ENCODE measurements around the gene GTF3A.

Gene GTF3A

GRCh38 chr13:27405546-27406134 is 18.8 kb upstream of the GTF3A start:
- no peak for DNase-seq (ENCODE audit: low spot score)

GRCh38 chr13:27406178-27406939 is 18.1 kb upstream of the GTF3A start:
- peak; percentile 66 for DNase-seq (ENCODE audit: low spot score)

- no peak for DNase-seq (ENCODE audit: low spot score)
Observed at GRCh38 chr13:27408074-27408473, 16.3 kb upstream of the GTF3A start.

GRCh38 chr13:27409013-27409412 is 15.4 kb upstream of the GTF3A start:
- DNase-seq (ENCODE audit: low spot score): no peak

GRCh38 chr13:27411341-27411740 is 13.1 kb upstream of the GTF3A start:
- DNase-seq (ENCODE audit: low spot score): no peak

GRCh38 chr13:27415116-27415515 is 9.3 kb upstream of the GTF3A start:
- DNase-seq (ENCODE audit: low spot score): no peak

GRCh38 chr13:27419328-27419727 is 5.1 kb upstream of the GTF3A start:
- DNase-seq (ENCODE audit: low spot score): no peak

GRCh38 chr13:27421101-27421871 is 3.1 kb upstream of the GTF3A start:
- DNase-seq (ENCODE audit: low spot score): no peak

- no peak for DNase-seq (ENCODE audit: low spot score)
Observed at GRCh38 chr13:27423333-27423732, 1.1 kb upstream of the GTF3A start.

GRCh38 chr13:27425158-27425917 is 919 bp downstream of the GTF3A start:
- no peak for DNase-seq (ENCODE audit: low spot score)

- peak; percentile 84 for DNase-seq (ENCODE audit: low spot score)
Observed at GRCh38 chr13:27425918-27426630, 1.7 kb downstream of the GTF3A start.

- no peak for DNase-seq (ENCODE audit: low spot score)
Observed at GRCh38 chr13:27427641-27428040, 3.2 kb downstream of the GTF3A start.

- no peak for DNase-seq (ENCODE audit: low spot score)
Observed at GRCh38 chr13:27428160-27428559, 3.7 kb downstream of the GTF3A start.

GRCh38 chr13:27432180-27432579 is 7.8 kb downstream of the GTF3A start:
- no peak for DNase-seq (ENCODE audit: low spot score)

GRCh38 chr13:27432611-27433210 is 8.3 kb downstream of the GTF3A start:
- DNase-seq (ENCODE audit: low spot score): no peak

- DNase-seq (ENCODE audit: low spot score): no peak
Observed at GRCh38 chr13:27437126-27437525, 12.7 kb downstream of the GTF3A start.

- no peak for DNase-seq (ENCODE audit: low spot score)
Observed at GRCh38 chr13:27440408-27440807, 16.0 kb downstream of the GTF3A start.

- no peak for DNase-seq (ENCODE audit: low spot score)
Observed at GRCh38 chr13:27442071-27442647, 17.7 kb downstream of the GTF3A start.

- no peak for DNase-seq (ENCODE audit: low spot score)
Observed at GRCh38 chr13:27442797-27443196, 18.4 kb downstream of the GTF3A start.

- DNase-seq (ENCODE audit: low spot score): no peak
Observed at GRCh38 chr13:27446986-27447583, 22.7 kb downstream of the GTF3A start.

All from GM03348 (cell line).